AG04450 (cell line): ENCODE measurements around the gene ATP7A. TPM values are rescaled to one million over a fixed set of nuclear protein-coding genes. Genes with fewer than 3 reads are reported as not detected.
"Not testable (repeated sequence)": the region's sequence is repeated elsewhere in the genome, so short reads cannot be mapped to it uniquely, and the experiment has no call there.

ENCODE experiments used
- CTCF ChIA-PET: fragments of 300-600, 350-600 bp; formaldehyde crosslinking; extraction: SDS; loops from one replicate; lab custom pipeline; 2022; ENCODE audit warnings: antibody characterized with exemption, inconsistent platforms; lab: Charles Lee
- POLR2A ChIA-PET: fragments of 350-600 bp; formaldehyde crosslinking; extraction: SDS; loops from one replicate; lab custom pipeline; 2021; ENCODE audit warnings: antibody characterized with exemption, inconsistent platforms; lab: Yijun Ruan, JAX
- DNase-seq: peaks from one replicate; pipeline ENCODE4 v3.0.0-alpha.2; 2011; ENCODE audit warnings: low read depth, low spot score
- H3K27ac ChIP-seq: one replicate; pipeline ENCODE4 v1.5.1; 2012; ENCODE audit warnings: low read depth, low read length, control low read depth
- H3K27me3 ChIP-seq: one replicate; pipeline ENCODE4 v1.6.0; 2012; ENCODE audit warnings: low read length; ENCODE audit not compliant: control insufficient read depth, insufficient read depth
- H3K4me3 ChIP-seq: 2 replicates; pipeline ENCODE4 v1.5.1; 2011; ENCODE audit warnings: mild to moderate bottlenecking, low read depth, low read length, control low read depth
- H3K9me3 ChIP-seq: 2 replicates; pipeline ENCODE4 v1.5.1; 2012; ENCODE audit warnings: low read length; ENCODE audit not compliant: control insufficient read depth, insufficient read depth
- CTCF ChIP-seq: IDR thresholded peaks from 2 replicates; pipeline ENCODE4 v1.5.1; 2011; ENCODE audit warnings: low read depth, low read length, control low read depth, inconsistent platforms
- polyA minus RNA-seq: library from RNA; depleted of rRNA, polyadenylated mRNA; stranded (reverse); fragments of >200 nt; gene quantifications from 2 replicates; pipeline ENCODE4 v1.2.3, GENCODE V29; 2011; rRNA and poly(A)+ RNA removed
- polyA plus RNA-seq: library from polyadenylated mRNA; depleted of rRNA; stranded (reverse); fragments of >200 nt; gene quantifications from 2 replicates; pipeline ENCODE4 v1.2.3, GENCODE V29; 2011; rRNA removed

ATP7A gene
- 14.5 and 18.5 TPM in 2 replicates for polyA plus RNA-seq
- 26.1 and 47.7 TPM in 2 replicates for polyA minus RNA-seq

- Histone ChIP-seq H3K4me3 (peak within 1 kb of the TSS; percentile 75), H3K9me3 (no peaks in the 10 kb centered on the region), H3K27me3 (no peaks in the 10 kb centered on the region), H3K27ac (peak within 1 kb of the TSS; percentile 75)
- peak; percentile 54 for TF ChIP-seq CTCF
- ChIA-PET POLR2A (interaction anchor here (0.6 to 1.2 kb wide), 4 partner anchors 10 to 182 kb away, joined by 3 to 13 read pairs (median 4); partner anchors contain the start of gene COX7B), CTCF (interaction anchor here (0.8 to 3.3 kb wide), 4 partner anchors 11 to 119 kb away, joined by 3 to 20 read pairs (median 6); partner anchors contain the start of gene COX7B)
- DNase-seq, result peak; percentile 85
Measured at GRCh38 chrX:77910108-77910840, at the start of gene ATP7A. TSS of gene ATP7A (plus strand) at chrX:77910693. CDS start at chrX:77971642, 60,949 bp downstream.

GRCh38 chrX:77875372-77875771 lies 35.1 kb upstream of the ATP7A start:
- no peak for TF ChIP-seq CTCF

GRCh38 chrX:77881418-77881817 lies 29.1 kb upstream of the ATP7A start:
- H3K27me3 ChIP-seq, H3K4me3 ChIP-seq, CTCF ChIA-PET, H3K9me3 ChIP-seq, DNase-seq, H3K27ac ChIP-seq, POLR2A ChIA-PET: not testable (repeated sequence)

More at GRCh38 chrX:77875372-77875771, 35.1 kb upstream of the ATP7A start:
- H3K27me3 ChIP-seq, result no peaks in the 10 kb centered on the region
- CTCF ChIA-PET, result no interaction called here
- H3K4me3 ChIP-seq, result no peak overlapping the region
- H3K9me3 ChIP-seq, result no peaks in the 10 kb centered on the region
- POLR2A ChIA-PET, result no interaction called here
- DNase-seq, result no peak
- no peak overlapping the region for H3K27ac ChIP-seq

- no peaks in the 10 kb centered on the region for H3K9me3 ChIP-seq
- ChIA-PET POLR2A (no interaction called here), CTCF (no interaction called here)
- no peak overlapping the region for H3K27ac ChIP-seq
- no peaks in the 10 kb centered on the region for H3K27me3 ChIP-seq
- no peak for TF ChIP-seq CTCF
- no peak overlapping the region for H3K4me3 ChIP-seq
- DNase-seq, result no peak
Measured at GRCh38 chrX:77892887-77893286, 17.6 kb upstream of the ATP7A start.

GRCh38 chrX:77893713-77894112 lies 16.8 kb upstream of the ATP7A start:
- Histone ChIP-seq H3K27me3 (no peaks in the 10 kb centered on the region), H3K4me3 (peak overlapping the region; percentile 15), H3K27ac (no peak overlapping the region), H3K9me3 (no peaks in the 10 kb centered on the region)
- CTCF ChIA-PET, result no interaction called here
- TF ChIP-seq CTCF, result no peak
- DNase-seq, result no peak
- POLR2A ChIA-PET, result no interaction called here
